HG02840 (cell line): ENCODE measurements around the gene NDST3.
"Not testable (repeated sequence)": the region's sequence is repeated elsewhere in the genome, so short reads cannot be mapped to it uniquely, and the experiment has no call there.

ENCODE experiments used
- ATAC-seq: cut with Tn5 transposase; IDR thresholded peaks from one replicate; pipeline ENCODE4 v1.9.1; 2021; ENCODE audit warnings: mild to moderate bottlenecking, moderate library complexity, moderate number of reproducible peaks; ENCODE audit not compliant: unreplicated experiment, low FRiP score

The NDST3 gene

DNA sequence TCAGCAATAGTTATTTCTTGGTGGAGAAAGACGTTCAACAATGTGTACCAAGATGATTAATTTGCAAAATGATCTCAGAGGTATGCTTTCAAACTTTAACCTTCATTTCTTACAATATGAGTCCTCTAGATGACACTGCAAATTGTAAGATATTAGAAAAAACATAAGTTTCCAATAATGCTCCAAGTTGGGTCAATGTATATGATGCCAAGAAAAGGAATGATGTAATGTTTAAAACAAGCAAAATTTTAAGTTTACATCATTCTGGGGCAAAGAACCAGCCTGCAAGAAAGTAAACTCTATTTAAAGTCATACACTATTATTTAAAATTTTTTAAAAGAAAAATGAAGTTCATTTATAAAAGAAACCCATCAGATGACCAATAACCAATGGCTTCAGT is 262.4 kb downstream of the NDST3 start:
- ATAC-seq, result no peak

DNA sequence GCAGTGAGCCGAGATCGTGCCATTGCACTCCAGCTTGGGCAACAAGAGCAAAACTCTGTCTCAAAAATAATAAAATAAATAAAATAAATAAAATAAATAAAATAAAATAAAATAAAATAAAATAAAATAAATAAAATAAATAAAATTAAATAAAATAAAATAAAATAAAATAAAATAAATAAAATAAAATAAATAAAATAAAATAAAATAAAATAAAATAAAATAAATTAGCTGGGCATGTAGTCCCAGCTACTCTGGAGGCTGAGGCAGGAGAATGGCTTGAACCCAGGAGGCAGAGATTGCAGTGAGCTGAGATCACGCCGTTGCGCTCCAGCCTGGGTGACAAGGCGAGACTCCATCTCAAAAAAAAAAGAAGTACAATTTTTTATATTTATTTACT is 265.3 kb downstream of the NDST3 start:
- not testable (repeated sequence) for ATAC-seq

DNA sequence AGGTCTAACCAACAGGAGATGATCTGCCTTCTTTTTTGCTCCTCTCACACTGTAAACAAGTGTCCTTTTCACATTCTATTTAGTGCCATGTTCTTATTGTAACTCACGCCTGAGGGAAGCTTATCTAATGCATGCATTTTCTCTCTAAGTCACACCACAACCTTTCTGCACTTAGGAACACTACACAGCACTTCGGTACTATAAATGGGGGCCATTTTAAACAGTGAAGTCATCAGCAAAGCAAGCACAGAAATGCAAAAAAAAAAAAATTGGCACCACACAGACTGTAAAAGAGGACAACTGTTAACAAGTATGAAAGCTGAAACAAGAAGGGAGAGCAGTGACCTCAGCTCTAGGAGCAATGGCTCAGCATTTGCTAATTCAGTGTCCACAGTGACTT is 273.4 kb downstream of the NDST3 start:
- no peak for ATAC-seq
